Stimulated activated CD4-positive, alpha-beta T cell treated with anti-CD3 and anti-CD28 coated beads, Interleukin-12 subunit alpha, Interleukin-12 subunit beta, amount 100 ng/mL, for 48 hours (primary cell): ENCODE measurements around the gene FTCD.
"Not testable (repeated sequence)": the region's sequence is repeated elsewhere in the genome, so short reads cannot be mapped to it uniquely, and the experiment has no call there.

ENCODE experiments used
- DNase-seq, 3 donors: peaks; one replicate each; pipeline ENCODE4 v3.0.0-alpha.2; 2020; ENCODE audit warnings: low read depth in 2 of 3, low spot score in 1 of 3

FTCD gene, protein sequence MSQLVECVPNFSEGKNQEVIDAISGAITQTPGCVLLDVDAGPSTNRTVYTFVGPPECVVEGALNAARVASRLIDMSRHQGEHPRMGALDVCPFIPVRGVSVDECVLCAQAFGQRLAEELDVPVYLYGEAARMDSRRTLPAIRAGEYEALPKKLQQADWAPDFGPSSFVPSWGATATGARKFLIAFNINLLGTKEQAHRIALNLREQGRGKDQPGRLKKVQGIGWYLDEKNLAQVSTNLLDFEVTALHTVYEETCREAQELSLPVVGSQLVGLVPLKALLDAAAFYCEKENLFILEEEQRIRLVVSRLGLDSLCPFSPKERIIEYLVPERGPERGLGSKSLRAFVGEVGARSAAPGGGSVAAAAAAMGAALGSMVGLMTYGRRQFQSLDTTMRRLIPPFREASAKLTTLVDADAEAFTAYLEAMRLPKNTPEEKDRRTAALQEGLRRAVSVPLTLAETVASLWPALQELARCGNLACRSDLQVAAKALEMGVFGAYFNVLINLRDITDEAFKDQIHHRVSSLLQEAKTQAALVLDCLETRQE

DNA sequence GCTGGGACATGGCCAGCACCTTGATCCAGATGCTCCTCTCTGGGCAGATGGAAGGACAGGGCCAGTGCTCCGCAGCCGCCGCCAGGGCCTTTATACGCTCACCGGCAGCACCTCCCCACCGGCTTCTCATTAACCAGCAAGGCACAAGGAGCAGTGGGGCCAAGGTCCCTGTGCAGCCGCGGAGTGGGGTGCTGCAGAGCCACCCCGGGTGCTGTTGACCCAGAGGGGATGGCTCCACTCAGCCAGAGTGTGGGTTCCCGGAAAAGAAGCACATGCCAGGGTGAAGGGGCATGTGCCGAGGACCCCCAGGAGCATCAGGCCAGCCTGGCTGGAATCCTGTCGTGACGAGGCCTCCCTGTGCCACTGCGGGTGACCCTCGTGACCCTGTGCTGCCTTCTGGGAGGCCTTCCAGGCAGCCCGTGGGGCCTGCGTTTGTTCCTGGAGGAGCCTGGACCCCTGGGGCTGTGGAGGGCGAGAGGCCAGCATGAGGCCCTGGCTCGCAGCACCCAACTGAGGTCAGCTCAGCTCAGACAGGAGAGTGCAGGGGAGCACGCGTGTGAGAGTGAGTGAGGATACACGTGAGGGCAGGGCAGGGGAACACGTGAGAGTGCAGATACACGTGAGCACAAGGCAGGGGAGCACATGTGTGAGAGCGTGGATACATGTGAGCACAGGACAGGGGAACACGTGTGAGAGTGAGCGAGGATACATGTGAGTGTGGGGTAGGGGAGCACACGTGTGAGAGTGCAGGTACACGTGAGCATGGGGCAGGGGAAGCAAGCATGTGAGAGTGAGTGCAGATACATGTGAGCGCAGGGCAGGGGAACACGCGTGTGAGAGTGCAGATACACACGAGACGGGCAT lies at the start of gene FTCD:
Gene FTCD (minus strand): TSS at position 66 of the 864 bp plus-strand sequence. CDS start 56 bp downstream, at position 10.
- no peak for DNase-seq

DNA sequence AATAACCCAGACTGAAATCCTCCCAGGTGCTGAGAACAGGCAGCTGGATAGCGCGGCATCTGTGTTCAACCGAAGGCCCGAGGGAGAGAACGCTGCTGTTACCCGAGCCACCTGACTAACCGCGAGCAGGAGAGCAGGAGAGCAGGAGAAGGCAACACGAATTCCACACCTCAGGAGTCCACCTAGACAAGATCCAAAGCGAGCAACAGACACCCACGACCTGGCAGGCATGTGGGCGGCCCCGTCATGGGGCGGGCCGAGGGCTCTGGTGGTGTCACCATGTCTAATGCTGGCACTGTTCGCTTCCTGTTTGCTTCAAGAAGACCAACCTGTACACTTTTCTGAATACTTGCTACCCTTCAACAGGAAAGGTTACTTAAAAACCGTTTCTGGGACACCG lies 49.8 kb upstream of the FTCD start:
- no peak for DNase-seq

DNA sequence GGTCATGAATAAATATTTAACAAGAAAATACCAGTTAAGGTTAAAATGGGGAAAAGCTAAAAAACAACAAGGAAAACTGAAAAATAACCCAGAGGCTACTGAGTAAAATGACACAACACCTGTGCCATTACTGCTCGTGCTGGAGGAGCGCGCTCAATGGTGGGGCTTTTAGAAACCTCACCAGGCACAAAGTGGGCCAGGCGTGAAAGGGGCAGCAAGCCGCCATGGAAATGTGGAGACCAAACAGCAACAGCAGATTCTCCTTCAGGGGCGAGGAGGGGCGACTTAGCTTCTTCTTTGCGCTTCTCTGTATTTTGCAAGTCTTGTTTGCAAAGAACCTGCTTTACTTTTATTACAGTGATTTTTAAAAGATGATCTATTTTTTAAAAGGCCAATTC lies 47.8 kb upstream of the FTCD start:
- no peak for DNase-seq

DNA sequence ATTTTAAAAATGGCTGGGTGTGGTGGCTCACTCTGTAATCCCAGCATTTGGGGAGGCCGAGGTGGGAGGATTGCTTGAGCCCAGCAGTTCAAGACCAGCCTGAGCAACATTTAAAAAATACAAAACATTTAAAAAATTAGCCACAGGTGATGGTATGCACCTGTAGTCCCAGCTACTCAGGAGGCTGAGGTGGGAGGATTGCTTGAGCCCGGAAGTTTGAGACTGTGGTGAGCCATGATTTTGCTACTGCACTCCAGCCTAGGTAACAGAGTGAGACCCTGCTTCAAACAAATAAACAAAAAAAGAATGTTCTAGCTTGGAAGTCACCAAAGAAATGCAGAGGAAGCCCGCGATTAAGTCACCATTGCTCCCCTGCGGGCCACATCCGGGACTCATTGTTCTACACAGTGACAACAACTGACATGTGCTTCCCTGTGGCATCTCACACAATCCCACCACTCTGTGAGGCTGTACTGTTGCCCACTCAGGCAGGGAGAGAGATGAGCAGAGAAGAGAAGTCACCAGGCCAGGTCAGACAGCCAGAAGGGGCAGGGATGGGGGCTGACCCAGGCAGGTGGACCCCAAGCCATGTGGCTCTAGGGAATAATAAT lies 47.3 kb upstream of the FTCD start:
- DNase-seq, result no peak

DNA sequence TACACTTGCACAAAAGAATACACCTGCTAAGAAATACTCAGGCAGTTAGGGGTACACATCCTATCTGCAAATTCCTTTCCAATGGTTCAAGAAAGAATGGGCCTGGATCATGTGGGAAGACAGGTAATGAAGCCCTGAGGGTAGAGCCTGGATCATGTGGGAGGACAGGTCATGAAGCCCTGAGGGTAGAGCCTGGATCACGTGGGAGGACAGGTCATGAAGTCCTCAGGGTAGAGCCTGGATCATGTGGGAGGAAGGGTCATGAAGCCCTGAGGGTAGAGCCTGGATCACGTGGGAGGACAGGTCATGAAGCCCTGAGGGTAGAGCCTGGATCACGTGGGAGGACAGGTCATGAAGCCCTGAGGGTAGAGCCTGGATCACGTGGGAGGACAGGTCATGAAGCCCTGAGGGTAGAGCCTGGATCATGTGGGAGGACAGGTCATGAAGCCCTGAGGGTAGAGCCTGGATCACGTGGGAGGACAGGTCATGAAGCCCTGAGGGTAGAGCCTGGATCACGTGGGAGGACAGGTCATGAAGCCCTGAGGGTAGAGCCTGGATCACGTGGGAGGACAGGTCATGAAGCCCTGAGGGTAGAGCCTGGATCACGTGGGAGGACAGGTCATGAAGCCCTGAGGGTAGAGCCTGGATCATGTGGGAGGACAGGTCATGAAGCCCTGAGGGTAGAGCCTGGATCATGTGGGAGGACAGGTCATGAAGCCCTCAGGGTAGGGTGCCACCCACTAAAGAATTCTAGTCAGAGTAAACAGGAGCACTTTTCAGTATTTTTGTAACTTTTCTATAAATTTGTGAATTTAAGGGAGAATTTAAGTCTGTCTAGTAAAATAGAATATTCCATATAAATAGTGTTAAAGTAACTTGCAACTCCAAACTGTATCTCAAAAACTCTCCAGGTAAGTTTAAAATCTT lies 45.8 kb upstream of the FTCD start:
- DNase-seq, result not testable (repeated sequence)

DNA sequence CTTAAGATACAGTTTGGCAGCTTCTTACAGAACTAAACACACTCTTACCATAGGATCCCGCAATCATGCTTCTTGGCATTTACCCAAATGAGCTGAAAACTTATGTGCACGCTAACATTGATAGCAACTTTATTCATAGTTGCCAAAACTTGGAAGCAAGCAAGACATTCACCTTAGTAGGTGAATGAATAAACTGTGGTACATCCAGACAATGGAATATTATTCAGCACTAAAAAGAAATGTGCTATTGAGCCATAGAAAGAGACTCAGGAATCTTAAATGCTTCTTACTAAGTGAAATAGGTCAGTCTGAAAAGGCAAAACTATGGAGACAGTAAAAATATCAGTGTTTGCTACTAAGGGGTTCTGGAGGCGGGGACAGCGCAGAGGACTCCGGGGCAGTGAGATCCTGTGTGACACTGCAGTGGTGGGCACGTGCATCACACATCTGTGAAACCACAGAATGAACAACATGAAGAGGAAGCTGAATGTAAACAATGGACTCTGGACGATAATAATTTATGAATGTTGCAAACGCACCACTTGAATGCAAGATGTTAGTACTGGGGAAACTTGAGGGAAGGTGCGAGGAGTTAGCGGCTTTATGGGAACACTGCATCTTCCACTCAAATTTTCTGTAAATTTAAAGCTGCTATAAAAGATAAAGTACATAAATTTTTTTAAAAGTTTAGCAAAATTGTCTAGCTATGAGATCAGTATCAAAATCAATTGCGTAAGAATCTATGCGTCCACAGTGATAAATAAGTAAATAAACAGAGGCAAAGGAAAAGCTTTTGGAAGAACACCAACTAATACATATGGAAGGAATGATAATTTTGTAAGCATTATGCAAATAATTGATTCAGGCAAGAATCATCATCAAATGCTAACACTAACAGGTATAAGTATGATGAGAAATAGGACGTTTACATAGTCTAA lies 44.3 kb upstream of the FTCD start:
- no peak for DNase-seq

DNA sequence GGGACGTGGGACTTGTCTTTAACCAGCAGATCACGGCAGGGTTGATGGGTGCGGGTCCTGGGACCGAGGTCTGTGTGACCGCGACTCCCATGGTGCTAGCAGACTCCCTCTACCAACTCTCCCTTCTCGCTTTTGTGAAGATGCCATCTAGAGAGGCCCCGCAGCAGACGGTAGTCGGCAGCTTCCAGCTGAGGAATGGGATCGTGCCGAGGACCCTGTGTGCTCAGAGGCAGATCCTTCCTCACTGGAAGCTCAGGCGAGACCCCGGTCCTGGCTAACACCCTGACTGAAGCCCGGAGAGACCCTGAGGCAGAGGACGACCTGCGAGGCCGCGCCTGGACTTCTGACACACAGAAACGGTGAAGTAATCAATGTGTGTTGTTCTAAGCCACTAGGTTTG lies 41.4 kb upstream of the FTCD start:
- no peak for DNase-seq

DNA sequence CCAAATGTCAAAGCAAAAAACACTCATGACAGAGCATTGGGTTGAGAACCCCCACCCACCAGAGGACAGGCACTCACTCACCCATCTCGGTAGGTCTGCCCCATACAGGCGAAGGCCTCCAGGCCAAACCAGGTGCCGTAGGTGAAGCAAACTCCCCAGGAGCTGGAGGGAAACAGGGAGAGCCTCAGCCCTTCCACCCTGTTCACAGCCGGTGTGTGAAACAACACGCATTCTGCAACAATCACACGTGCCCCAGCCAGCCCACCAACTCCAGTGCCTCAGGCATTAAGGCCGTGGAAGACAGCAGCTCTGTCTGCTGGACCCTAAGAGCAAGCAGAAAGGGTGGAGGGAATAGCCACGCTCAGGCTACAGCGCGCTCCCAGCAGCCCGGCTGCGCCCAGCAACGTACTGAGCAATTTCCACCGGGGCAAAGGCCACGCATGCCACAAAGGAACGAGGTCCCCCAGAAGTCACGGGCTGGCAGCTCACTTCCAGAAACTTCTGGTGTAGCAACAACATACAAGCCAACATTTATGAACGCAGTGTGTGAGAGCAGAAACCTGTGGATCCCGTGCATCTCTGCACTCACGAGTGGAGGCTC lies 40.3 kb upstream of the FTCD start:
- DNase-seq, result no peak

DNA sequence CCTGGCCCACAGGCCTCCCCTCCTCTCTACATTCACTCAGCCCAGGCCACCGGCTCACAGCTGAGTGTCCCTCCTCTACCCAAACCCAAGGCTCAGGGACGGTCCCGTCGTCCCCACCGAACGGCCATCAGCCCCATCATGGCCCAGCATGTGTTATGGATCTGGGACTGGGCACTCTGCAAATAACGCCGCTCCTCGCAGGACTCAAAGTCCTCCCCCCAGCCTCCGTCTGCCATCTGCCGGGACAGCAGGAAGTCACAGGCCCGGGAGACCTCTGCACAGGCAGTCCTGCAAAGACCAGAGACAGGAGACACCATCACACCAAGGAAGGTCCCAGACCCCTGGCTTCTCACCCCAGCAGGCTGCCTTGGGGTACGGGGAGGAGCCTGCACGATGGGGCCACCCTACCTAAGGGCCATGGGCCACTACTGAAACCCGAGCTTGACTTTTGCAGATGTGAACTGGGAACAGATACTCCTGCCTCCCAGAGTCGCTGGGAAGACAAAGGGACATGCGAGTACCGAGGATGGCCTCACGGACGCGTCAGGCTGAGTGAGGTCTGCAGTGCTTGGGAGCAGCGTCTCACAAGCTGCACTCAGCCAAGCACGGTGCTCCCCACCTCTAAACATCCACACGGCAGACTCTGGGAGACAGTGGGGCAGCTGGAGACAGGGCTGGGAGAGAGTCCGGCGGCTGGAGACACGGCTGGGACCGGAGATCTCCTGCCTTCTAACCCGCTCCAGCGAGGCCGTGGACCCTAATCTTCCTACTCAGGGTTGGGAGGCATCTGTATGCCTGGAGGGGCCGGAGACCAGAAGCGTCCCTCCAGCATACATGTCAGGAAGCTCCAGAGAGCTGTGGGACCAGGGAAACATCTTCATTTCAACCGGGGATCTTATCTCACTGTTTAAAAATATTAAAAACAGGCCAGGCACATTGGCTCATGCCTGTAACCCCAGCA lies 39.3 kb upstream of the FTCD start:
- DNase-seq, result no peak

DNA sequence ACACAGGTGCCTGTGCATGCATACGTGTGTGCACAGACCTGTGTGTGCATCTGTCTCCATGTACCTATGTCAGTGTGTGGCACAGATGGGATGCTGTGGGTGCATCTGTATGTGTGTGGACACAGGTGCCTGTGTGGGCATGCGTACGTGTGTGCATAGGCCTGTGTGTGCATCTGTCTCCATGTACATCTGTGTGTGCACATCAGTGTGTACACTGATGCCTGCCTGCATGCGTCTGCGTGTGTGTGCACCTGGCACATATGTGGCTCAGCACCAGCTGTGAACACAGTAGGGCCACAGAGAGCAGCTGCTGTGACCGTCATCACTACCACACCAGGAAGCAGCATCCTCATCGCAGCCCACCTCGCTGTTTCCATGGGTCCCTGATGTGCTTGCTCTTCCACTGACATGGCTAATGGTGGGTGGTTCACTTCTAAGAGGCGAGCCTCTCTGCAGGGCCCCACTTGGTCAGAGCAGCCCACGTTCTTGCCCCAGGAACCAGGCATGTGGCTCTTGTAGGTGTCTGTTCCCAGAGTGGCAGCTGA lies 38.5 kb upstream of the FTCD start:
- no peak for DNase-seq

DNA sequence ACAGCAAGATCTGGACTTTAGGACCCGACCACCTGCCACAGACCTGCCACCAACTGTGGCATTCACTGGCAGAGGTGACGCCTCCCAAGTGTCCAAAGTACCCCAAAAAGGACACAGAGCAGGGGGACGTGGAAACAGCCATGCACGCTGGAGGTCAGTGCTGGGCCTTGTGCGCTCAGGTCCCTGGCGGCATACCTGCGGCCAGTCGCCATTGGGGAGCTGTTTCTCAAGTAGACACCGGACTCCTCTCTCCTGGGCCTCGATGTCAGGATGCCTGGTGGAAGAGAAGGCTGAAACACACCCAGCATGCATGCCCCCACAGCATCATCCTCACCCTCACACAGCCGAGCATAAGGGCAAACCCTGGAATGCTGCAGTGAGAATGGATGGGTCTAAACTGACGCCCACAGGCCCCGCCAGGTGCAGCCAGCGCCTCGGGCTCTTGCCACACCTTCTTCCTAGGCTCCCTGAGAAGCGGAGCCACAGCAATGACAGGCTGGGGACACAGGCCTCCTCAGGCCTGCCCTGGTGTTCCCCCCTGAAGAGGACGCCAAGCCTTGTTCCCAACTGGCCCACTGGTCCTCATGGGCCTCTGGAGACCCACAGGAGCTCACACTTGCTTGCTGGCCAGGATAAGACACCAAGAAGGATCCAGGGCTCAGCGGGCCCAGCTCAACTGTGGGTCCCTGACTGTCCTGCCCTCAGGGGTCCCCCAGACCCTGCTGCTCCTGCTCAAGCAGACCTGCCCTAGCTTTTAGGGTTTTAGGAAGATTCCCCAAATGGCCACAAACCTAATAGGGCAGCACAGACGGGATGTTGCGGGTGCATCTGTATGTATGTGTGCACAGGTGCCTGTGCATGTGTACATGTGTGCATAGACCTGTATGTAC lies 36.6 kb upstream of the FTCD start:
- DNase-seq, result no peak

DNA sequence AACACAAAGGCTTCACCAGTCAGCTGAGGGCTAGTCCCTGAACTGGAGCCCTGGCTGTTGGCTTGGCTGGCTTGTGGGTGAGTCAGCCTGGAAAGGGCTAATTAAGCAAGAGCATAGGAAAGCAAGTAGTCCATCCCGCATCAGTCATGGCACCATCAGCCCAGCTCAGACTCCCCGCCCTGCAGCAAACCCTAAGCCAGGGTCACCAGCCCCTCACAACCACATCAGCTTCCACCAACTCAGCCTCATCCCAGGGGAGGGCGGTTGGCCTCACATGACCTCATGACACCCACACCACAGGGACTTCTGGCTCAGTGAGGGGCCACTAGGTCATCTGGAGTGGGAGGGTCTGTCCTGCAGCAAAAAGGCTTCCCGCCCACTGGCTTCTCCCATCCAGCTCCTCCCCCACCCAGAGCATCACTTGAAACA lies 35.9 kb upstream of the FTCD start:
- DNase-seq, result no peak

DNA sequence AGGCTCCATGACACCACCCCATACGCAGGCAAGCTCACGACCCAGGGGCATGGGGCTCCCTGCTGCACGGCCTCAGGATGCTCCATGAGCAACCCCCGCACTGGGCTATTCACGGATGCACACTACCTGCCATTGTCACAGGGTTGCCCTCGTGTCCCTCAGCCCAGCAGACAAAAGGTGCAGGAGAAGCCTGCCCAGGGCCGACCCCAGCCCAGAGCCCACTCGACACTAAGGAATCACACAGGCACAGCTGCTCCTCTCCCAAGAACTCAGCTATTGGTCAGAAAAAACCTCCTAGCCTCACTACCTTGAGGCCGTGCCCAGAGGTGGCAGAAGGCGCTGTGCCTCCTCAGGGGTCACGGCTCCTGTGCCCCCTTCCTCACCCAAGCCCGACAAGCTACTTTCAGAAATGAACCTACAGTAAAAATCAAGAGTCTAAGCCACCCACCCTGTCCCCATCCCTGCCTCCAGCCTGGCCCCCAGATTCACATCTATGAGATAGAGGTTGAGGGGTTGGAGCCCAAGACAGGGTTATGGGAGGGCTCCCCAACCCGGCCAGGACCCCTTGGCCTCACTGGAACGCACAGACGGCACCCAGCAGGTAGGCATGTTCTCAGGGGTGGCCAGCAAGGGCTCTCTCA lies 35.2 kb upstream of the FTCD start:
- DNase-seq, result no peak

DNA sequence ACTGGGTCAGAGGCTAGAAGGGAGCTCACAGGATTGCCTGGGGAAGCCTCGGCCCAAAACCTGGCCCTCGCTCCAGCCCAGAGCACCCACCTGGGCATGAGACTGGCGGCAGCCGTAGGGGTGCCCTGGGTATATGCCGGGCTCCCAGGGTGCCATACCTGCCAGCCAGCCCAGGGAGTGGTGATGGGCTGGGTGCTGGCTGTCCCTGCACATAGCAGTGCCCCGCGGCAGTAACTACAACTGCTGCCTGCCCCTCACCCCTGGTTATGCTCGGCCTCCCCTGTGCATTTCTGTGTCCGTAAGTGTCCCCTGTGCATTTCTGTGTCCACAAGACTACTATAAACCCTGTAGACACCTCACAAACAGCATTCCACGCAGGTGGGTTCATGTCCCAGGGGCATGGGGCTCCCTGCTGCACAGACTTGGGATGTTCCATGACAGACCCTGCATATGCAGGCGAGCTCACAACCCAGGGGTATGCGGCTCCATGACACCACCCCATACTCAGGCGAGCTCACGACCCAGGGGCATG lies 34.6 kb upstream of the FTCD start:
- DNase-seq, result no peak

DNA sequence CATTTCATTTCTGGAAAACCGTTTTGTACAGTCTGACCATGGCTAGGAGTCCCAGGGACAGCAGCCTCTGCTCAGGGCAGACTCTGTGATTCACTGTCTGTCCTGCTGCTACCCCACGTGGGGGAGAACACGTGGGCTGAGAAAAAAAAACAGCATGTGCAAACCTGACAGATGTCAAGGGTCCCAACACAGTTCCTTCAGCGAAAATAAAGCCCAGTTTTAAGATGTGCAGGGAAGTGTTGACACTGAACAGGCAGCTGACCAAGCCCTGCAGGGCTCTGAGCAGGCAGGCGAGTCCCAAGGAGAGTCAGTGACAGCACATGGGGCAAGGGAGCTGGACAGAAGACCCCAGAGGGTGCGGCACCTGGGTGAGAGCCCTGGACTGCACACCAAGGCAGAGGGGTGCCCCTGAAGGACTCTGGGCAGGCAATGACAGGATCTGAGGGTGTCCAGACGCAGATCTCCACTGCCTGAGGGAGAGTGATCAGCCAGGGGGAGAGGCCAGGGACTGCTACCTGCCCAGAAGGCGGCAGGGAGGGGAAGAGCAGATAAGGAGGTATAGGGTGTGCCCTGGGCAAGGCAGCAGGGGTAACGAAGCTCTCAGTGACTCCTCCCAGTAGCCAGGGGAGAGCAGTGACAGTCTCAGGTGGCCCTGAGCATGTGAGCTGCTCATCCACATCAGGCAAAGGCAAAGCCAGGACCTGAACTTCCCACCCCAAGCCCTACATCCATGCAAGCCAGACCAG lies 34.0 kb upstream of the FTCD start:
- DNase-seq, result no peak
